ENCODE data around the gene ENPP3.

ENPP3 gene

DNA sequence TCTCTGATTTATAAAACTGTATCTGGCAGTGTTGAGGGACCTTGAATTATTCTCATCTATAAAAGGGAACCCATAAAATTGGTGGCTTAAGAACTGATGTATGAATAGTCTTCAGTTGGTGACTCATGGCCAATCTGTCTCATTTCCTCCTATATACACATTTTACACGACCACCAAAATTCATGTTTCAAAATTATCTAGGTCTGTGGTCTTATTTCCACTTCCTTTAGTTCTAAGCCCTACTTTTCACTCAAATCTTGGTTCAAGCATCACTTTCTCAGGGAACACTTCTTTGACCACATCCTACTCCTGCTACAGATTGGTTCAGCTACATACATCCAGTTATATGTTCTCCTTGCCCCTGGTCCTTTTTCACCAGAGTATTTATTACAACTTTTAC is 152.1 kb downstream of the ENPP3 start:
- in situ Hi-C loops (cut with MboI; ENCODE audit: low sequenced_read_pairs): no loop called here

DNA sequence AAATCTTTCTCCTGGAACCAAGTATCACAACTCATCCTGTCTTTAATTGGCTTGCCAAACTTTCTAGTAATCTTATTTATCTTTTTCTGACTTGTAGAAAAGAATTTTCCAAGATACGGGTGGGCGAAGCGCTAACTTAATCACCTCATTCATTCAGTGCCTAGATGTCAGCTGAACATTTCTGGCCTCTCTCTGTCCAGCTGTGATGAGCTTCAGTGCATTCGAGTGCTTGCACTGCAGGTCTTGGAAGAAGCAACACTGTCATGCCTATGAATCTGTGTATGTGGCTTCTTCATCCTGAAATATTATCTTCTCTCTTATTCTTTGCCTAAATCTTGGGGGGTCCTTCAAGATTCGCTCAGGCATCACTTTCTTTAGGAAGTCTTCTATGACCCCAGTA is 154.4 kb downstream of the ENPP3 start:
- in situ Hi-C loops (cut with MboI; ENCODE audit: low sequenced_read_pairs): no loop called here

DNA sequence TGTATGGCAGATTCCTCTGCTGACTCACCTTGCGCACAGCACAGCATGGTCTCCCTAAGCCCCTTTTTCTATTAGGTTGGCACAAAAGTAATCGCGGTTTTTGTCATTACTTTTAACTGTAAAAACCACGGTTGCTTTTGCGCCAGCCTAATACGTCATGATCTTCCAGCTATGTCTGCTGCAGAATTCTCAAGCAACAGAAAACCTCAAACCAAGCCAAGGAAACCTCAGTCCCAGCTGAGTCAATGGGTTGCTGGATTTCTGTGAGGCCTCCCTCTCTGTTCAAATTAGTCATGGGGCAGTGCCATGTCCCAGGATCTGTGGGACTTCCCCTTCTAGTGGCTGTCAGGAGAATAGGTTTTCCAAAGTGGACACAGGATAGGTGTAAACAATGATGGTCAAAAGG is 155.0 kb downstream of the ENPP3 start:
- in situ Hi-C loops (cut with MboI; ENCODE audit: low sequenced_read_pairs): no loop called here

DNA sequence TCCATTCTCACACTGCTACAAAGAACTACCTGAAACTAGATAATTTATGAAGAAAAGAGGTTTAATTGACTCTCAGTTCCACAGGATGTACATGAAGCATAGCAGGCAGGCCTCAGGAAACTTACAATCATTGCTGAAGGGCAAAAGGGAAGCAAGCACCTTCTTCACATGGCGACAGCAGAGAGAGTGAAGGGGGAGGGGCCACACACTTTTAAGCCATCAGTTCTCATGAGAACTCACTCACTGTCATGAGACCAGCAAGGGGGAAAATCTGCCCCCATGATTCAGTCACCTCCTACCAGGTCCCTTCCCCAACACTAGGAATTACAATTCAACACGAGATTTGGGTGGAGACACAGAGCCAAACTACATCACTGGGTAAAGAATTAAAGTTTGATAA is 158.3 kb downstream of the ENPP3 start:
- in situ Hi-C loops (cut with MboI; ENCODE audit: low sequenced_read_pairs): no loop called here

Data from HL-60/S4 (cell line).